A549 (cell line): ENCODE data around the gene ZNF431. TPM values are rescaled to one million over a fixed set of nuclear protein-coding genes. Genes with fewer than 3 reads are reported as not detected.

Experiments used
- ATAC-seq, 2 experiments: fragments of 200-7000 bp in 1 of 2; fragments of >200 bp in 1 of 2; cut with Nextera tagmentation in 1 of 2; cut with Tn5 transposase in 1 of 2; 3 replicates each; pipeline versions ENCODE4 v1.8.0 to v1.9.1; 2018 to 2020; ENCODE audit warnings: mild to moderate bottlenecking in 1 of 2, moderate library complexity in 1 of 2
- CTCF ChIA-PET: fragments of 300-600 bp; sonication (Branson Sonifier 250); formaldehyde crosslinking; extraction: SDS; loops from one replicate; lab custom pipeline; 2021; ENCODE audit warnings: antibody characterized with exemption, inconsistent platforms; lab: Yijun Ruan, JAX
- POLR2A ChIA-PET: fragments of 350-600 bp; formaldehyde crosslinking; extraction: SDS; loops from one replicate; lab custom pipeline; 2021; ENCODE audit warnings: antibody characterized with exemption, inconsistent platforms; lab: Yijun Ruan, JAX
- DNase-seq, 2 experiments: peaks; one replicate each; pipeline versions ENCODE4 v3.0.0 to v3.0.0-alpha.2; 2011 to 2016; ENCODE audit warnings: low read depth in 1 of 2, low spot score in 1 of 2
- FAIRE-seq: peaks from 2 replicates; lab custom pipeline; 2011; peaks lifted over from hg19 to GRCh38; lab: Jason Lieb, UNC
- H3K27ac ChIP-seq, 2 experiments: fragments of >200 bp; sonication (Bioruptor Twin); formaldehyde crosslinking; 3 replicates each; pipeline ENCODE4 v1.5.1; 2016 to 2017
- H3K4me1 ChIP-seq: fragments of >200 bp; sonication (Bioruptor Twin); formaldehyde crosslinking; 3 replicates; pipeline ENCODE4 v1.6.1; 2016
- H3K4me2 ChIP-seq: fragments of >200 bp; sonication (Bioruptor Twin); formaldehyde crosslinking; 3 replicates; pipeline ENCODE4 v1.6.1; 2016
- H3K4me3 ChIP-seq: fragments of >200 bp; sonication (Bioruptor Twin); formaldehyde crosslinking; 3 replicates; pipeline ENCODE4 v1.5.1; 2016
- H3K9me3 ChIP-seq: fragments of >200 bp; sonication (Bioruptor Twin); formaldehyde crosslinking; 3 replicates; pipeline ENCODE4 v1.6.1; 2016
- CBX2 ChIP-seq: fragments of 200-600 bp; sonication (generic); IDR thresholded peaks from 2 replicates; pipeline ENCODE4 v1.6.1; 2016; ENCODE audit warnings: low read depth, mild to moderate bottlenecking, borderline replicate concordance
- EHF ChIP-seq: fragments of 250-450 bp; sonication (Bioruptor Pico); IDR thresholded peaks from 2 replicates; pipeline ENCODE4 v1.5.0; 2020; ENCODE audit warnings: mild to moderate bottlenecking
- FOSL2 ChIP-seq, 2 experiments: fragments of 450-650 bp in 1 of 2; fragments of >200 bp in 1 of 2; sonication (Bioruptor Twin) in 1 of 2; formaldehyde crosslinking; IDR thresholded peaks; 2 replicates each; pipeline versions ENCODE4 v1.5.0 to v1.6.1; 2016 to 2020; ENCODE audit warnings: mild to moderate bottlenecking in 1 of 2, moderate library complexity in 1 of 2
- GATA3 ChIP-seq: IDR thresholded peaks from 2 replicates; pipeline ENCODE4 v1.6.1; 2012; ENCODE audit warnings: borderline replicate concordance
- HOXB5 ChIP-seq: fragments of 250-450 bp; sonication (Bioruptor Pico); IDR thresholded peaks from 2 replicates; pipeline ENCODE4 v1.5.0; 2020; ENCODE audit warnings: mild to moderate bottlenecking, moderate library complexity
- JUNB ChIP-seq: fragments of >200 bp; sonication (Bioruptor Twin); formaldehyde crosslinking; IDR thresholded peaks from 2 replicates; pipeline ENCODE4 v1.6.1; 2016
- KDM5A ChIP-seq: fragments of 200-600 bp; sonication (generic); IDR thresholded peaks from 2 replicates; pipeline ENCODE4 v1.6.1; 2016; ENCODE audit warnings: antibody characterized with exemption, mild to moderate bottlenecking
- MAZ ChIP-seq: fragments of 150-350 bp; IDR thresholded peaks from 2 replicates; pipeline ENCODE4 v1.6.1; 2014; ENCODE audit warnings: antibody characterized with exemption, low read depth, low read length, borderline replicate concordance
- NFE2L2 ChIP-seq: fragments of 150-350 bp; conservative IDR thresholded peaks from 2 replicates; pipeline ENCODE4 v1.6.1; 2014; ENCODE audit warnings: low read length
- NPAS2 ChIP-seq: fragments of 250-450 bp; sonication (Bioruptor Pico); IDR thresholded peaks from 2 replicates; pipeline ENCODE4 v1.8.0; 2022; ENCODE audit warnings: mild to moderate bottlenecking, moderate library complexity, borderline replicate concordance
- NR3C1 ChIP-seq: fragments of >200 bp; sonication (Bioruptor Twin); formaldehyde crosslinking; IDR thresholded peaks from 3 replicates; pipeline ENCODE4 v1.6.1; 2017
- RAD21 ChIP-seq, 2 experiments: fragments of >200 bp in 1 of 2; sonication (Bioruptor Twin) in 1 of 2; formaldehyde crosslinking in 1 of 2; IDR thresholded peaks in 1 of 2; conservative IDR thresholded peaks in 1 of 2; 2 replicates in 1 of 2; 3 replicates in 1 of 2; pipeline ENCODE4 v1.6.1; 2012 to 2018; ENCODE audit warnings: inconsistent platforms in 1 of 2
- RFX5 ChIP-seq: fragments of 450-650 bp; IDR thresholded peaks from 2 replicates; pipeline ENCODE4 v1.7.1; 2014; ENCODE audit warnings: antibody characterized with exemption, mild to moderate bottlenecking, moderate library complexity
- RNF2 ChIP-seq: fragments of 200-600 bp; sonication (generic); IDR thresholded peaks from 2 replicates; pipeline ENCODE4 v1.6.1; 2016; ENCODE audit warnings: low read depth, mild to moderate bottlenecking, antibody characterized with exemption, moderate library complexity, borderline replicate concordance
- SMC3 ChIP-seq: fragments of >200 bp; sonication (Bioruptor Twin); formaldehyde crosslinking; IDR thresholded peaks from 3 replicates; pipeline ENCODE4 v1.6.1; 2018; ENCODE audit warnings: inconsistent platforms
- TFCP2L1 ChIP-seq: fragments of 250-450 bp; sonication (Bioruptor Pico); IDR thresholded peaks from 2 replicates; pipeline ENCODE4 v1.5.0; 2021; ENCODE audit warnings: mild to moderate bottlenecking
- TP53 ChIP-seq: fragments of 250-450 bp; sonication (Bioruptor Pico); IDR thresholded peaks from 2 replicates; pipeline ENCODE4 v1.5.0; 2021; ENCODE audit warnings: mild to moderate bottlenecking, moderate library complexity
- ZFP36 ChIP-seq: fragments of 450-650 bp; IDR thresholded peaks from 2 replicates; pipeline ENCODE4 v1.6.1; 2014; ENCODE audit warnings: borderline replicate concordance; ENCODE audit not compliant: partially characterized antibody
- WGBS: methylation state at CpG from one replicate; pipeline ENCODE4 v1.1.6; 2017; ENCODE audit errors: missing lambda C conversion rate; 5-methylcytosine and 5-hydroxymethylcytosine counted together
- polyA plus RNA-seq, 4 experiments: library from polyadenylated mRNA; depleted of rRNA in 3 of 4; stranded (reverse); fragments of >200 nt; fragmentation: RNase III in 1 of 4; extraction: RNeasy Plus Mini Kit Qiagen cat#74134 plus additional on column Dnase treatment in 1 of 4; gene quantifications; 2 replicates in 3 of 4; 3 replicates in 1 of 4; pipeline ENCODE4 v1.2.3, GENCODE V29; 2011 to 2017
- TF ChIP-seq, protein P1 (sequence below): fragments of >200 bp; sonication (Bioruptor Twin); formaldehyde crosslinking; IDR thresholded peaks from 3 replicates; pipeline ENCODE4 v1.5.1; 2016
- TF ChIP-seq, protein P2 (sequence below): IDR thresholded peaks from 2 replicates; pipeline ENCODE4 v1.6.1; 2012; ENCODE audit warnings: low read depth, borderline replicate concordance
- TF ChIP-seq, protein P3 (sequence below): fragments of 150-350 bp; IDR thresholded peaks from 2 replicates; pipeline ENCODE4 v1.6.1; 2014; ENCODE audit warnings: low read depth, mild to moderate bottlenecking, low read length
- TF ChIP-seq, protein P4 (sequence below): IDR thresholded peaks from 2 replicates; pipeline ENCODE4 v1.6.1; 2012
- TF ChIP-seq, protein P5 (sequence below): fragments of 200-600 bp; sonication (generic); IDR thresholded peaks from 2 replicates; pipeline ENCODE4 v1.6.1; 2016; ENCODE audit warnings: antibody characterized with exemption, mild to moderate bottlenecking, moderate library complexity

ZNF431 gene
- polyA plus RNA-seq, 2 of the 4 experiments (the other 2 are of a cell fraction), result 4.0 to 4.6 TPM

DNA sequence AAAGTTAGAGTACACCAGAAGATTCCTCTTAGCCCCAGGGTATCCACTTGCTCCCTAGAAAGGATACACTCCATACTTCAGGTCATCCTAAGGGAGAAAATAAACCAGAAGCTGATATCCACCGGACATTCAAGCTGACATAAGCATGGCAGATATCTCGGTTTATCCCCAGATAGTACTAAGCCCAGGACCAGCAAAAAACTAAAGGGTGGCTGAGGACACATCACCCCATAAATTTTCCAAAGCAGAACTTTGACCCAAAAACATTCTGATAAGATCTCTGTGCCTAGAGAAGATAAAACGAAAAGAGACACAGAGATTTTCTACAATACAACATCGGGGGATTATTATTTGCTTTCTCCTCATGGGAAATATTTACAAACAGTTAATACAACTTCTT lies 13.9 kb upstream of the ZNF431 start:
- Histone ChIP-seq H3K4me2 (no peak overlapping the region), H3K27ac (no peak overlapping the region), H3K4me1 (no peaks in the 10 kb centered on the region), H3K9me3 (no peaks in the 10 kb centered on the region; the same call in 2 of the 3 replicates), H3K4me3 (no peak overlapping the region)
- 30% methylated on average over 4 of the region's 4 CpGs for WGBS
- ChIA-PET POLR2A (no interaction called here), CTCF (no interaction called here)
- FAIRE-seq (no peak), ATAC-seq (no peak), DNase-seq (no peak)
- TF ChIP-seq, protein P1, sequence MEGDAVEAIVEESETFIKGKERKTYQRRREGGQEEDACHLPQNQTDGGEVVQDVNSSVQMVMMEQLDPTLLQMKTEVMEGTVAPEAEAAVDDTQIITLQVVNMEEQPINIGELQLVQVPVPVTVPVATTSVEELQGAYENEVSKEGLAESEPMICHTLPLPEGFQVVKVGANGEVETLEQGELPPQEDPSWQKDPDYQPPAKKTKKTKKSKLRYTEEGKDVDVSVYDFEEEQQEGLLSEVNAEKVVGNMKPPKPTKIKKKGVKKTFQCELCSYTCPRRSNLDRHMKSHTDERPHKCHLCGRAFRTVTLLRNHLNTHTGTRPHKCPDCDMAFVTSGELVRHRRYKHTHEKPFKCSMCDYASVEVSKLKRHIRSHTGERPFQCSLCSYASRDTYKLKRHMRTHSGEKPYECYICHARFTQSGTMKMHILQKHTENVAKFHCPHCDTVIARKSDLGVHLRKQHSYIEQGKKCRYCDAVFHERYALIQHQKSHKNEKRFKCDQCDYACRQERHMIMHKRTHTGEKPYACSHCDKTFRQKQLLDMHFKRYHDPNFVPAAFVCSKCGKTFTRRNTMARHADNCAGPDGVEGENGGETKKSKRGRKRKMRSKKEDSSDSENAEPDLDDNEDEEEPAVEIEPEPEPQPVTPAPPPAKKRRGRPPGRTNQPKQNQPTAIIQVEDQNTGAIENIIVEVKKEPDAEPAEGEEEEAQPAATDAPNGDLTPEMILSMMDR, result no peak
- TF ChIP-seq, protein P2, sequence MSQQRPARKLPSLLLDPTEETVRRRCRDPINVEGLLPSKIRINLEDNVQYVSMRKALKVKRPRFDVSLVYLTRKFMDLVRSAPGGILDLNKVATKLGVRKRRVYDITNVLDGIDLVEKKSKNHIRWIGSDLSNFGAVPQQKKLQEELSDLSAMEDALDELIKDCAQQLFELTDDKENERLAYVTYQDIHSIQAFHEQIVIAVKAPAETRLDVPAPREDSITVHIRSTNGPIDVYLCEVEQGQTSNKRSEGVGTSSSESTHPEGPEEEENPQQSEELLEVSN, result no peak
- TF ChIP-seq NPAS2 (CRISPR knock-in tag) (no peak), RFX5 (no peak), TFCP2L1 (CRISPR knock-in tag) (no peak), RAD21 (conservative IDR thresholded peaks at IDR 0.05 in 1 of 2, IDR thresholded peaks at IDR 0.05 in 1 of 2) (no peak), GATA3 (no peak), KDM5A (no peak), CBX2 (no peak), MAZ (no peak), SMC3 (no peak), RNF2 (no peak), TP53 (no peak), NR3C1 (no peak), NFE2L2 (no peak), ZFP36 (no peak)
- TF ChIP-seq, protein P3, sequence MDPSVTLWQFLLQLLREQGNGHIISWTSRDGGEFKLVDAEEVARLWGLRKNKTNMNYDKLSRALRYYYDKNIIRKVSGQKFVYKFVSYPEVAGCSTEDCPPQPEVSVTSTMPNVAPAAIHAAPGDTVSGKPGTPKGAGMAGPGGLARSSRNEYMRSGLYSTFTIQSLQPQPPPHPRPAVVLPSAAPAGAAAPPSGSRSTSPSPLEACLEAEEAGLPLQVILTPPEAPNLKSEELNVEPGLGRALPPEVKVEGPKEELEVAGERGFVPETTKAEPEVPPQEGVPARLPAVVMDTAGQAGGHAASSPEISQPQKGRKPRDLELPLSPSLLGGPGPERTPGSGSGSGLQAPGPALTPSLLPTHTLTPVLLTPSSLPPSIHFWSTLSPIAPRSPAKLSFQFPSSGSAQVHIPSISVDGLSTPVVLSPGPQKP, result no peak
- TF ChIP-seq, protein P4, sequence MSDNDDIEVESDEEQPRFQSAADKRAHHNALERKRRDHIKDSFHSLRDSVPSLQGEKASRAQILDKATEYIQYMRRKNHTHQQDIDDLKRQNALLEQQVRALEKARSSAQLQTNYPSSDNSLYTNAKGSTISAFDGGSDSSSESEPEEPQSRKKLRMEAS, result no peak

DNA sequence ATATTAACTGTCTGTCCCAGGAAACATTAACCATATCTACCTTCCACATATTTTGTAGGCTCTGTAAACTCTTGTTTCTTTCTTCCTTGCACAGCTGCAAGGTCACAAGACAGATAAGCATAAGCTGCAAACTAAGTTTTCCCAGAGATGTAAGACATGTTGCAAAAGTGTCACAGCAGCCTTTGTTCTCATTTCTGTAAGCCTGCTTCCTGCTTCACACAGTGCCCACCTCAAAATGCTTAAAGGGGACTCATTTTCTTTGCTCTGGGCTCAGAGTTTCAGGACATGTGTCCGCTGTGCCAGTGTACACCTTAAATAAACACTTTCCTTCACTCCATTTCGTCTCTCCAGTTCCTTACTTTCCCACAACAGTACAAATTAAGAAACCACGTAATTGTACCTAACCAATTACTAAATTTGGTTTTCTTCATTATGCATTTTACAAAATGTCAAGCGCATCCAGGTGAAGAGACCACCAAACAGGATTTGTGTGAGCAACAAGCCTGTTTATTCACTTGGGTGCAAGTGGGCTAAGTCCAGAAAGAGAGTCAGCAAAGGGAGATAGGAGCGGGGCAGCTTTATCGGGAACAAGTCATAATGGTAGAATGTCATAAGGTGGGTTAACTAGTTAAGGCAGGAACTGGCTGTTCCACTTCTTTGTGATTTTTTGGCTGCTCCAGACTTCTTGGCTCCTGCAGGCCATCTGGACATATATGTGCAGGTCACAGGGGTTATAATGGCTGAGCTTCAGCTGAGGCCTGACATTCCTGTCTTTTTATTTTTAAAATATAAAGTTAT lies 12.7 kb upstream of the ZNF431 start:
- WGBS, result 55% methylated on average over 6 of the region's 6 CpGs
- DNase-seq, result no peak
- no peak for FAIRE-seq
- no peaks in the 10 kb centered on the region for H3K4me1 ChIP-seq
- ATAC-seq, result no peak
- H3K27ac ChIP-seq, result no peak overlapping the region
- TF ChIP-seq, protein P5, sequence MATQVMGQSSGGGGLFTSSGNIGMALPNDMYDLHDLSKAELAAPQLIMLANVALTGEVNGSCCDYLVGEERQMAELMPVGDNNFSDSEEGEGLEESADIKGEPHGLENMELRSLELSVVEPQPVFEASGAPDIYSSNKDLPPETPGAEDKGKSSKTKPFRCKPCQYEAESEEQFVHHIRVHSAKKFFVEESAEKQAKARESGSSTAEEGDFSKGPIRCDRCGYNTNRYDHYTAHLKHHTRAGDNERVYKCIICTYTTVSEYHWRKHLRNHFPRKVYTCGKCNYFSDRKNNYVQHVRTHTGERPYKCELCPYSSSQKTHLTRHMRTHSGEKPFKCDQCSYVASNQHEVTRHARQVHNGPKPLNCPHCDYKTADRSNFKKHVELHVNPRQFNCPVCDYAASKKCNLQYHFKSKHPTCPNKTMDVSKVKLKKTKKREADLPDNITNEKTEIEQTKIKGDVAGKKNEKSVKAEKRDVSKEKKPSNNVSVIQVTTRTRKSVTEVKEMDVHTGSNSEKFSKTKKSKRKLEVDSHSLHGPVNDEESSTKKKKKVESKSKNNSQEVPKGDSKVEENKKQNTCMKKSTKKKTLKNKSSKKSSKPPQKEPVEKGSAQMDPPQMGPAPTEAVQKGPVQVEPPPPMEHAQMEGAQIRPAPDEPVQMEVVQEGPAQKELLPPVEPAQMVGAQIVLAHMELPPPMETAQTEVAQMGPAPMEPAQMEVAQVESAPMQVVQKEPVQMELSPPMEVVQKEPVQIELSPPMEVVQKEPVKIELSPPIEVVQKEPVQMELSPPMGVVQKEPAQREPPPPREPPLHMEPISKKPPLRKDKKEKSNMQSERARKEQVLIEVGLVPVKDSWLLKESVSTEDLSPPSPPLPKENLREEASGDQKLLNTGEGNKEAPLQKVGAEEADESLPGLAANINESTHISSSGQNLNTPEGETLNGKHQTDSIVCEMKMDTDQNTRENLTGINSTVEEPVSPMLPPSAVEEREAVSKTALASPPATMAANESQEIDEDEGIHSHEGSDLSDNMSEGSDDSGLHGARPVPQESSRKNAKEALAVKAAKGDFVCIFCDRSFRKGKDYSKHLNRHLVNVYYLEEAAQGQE, result no peak
- no peak for TF ChIP-seq HOXB5 (CRISPR knock-in tag)
- TF ChIP-seq, protein P2, result no peak
- TF ChIP-seq, protein P3, result no peak
- TF ChIP-seq FOSL2 (IDR thresholded peaks at IDR 0.05), result no peak
- TF ChIP-seq FOSL2 (CRISPR knock-in tag; IDR thresholded peaks at IDR 0.05), result no peak
- no peak for TF ChIP-seq JUNB
- no peak for TF ChIP-seq RFX5
- TF ChIP-seq EHF (CRISPR knock-in tag), result no peak
- H3K9me3 ChIP-seq, result no peaks in the 10 kb centered on the region; the same call in 2 of the 3 replicates
- CTCF ChIA-PET, result no interaction called here
- H3K4me2 ChIP-seq, result no peak overlapping the region
- no peak overlapping the region for H3K4me3 ChIP-seq
- POLR2A ChIA-PET, result no interaction called here
